GM21723 (cell line): ENCODE data around the gene OAS2.
"Not testable (repeated sequence)": the region's sequence is repeated elsewhere in the genome, so short reads cannot be mapped to it uniquely, and the experiment has no call there.

ENCODE experiments used
- ATAC-seq: cut with Tn5 transposase; IDR thresholded peaks from one replicate; pipeline ENCODE4 v1.9.1; 2021; ENCODE audit warnings: mild to moderate bottlenecking, moderate library complexity; ENCODE audit not compliant: unreplicated experiment

OAS2 gene

DNA sequence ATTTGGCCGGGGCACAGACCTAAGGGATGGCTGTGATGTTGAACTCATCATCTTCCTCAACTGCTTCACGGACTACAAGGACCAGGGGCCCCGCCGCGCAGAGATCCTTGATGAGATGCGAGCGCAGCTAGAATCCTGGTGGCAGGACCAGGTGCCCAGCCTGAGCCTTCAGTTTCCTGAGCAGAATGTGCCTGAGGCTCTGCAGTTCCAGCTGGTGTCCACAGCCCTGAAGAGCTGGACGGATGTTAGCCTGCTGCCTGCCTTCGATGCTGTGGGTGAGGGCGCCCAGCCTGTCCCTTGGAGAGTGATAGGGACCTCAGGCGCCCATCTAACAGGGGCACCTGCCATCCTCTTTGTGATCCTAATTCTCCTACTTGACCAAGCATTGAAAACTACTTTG, 27.6 kb upstream of the OAS2 start:
- ATAC-seq = no peak

GRCh38 chr12:112957125-112957524, 21.2 kb upstream of the OAS2 start:
- ATAC-seq = not testable (repeated sequence)

DNA sequence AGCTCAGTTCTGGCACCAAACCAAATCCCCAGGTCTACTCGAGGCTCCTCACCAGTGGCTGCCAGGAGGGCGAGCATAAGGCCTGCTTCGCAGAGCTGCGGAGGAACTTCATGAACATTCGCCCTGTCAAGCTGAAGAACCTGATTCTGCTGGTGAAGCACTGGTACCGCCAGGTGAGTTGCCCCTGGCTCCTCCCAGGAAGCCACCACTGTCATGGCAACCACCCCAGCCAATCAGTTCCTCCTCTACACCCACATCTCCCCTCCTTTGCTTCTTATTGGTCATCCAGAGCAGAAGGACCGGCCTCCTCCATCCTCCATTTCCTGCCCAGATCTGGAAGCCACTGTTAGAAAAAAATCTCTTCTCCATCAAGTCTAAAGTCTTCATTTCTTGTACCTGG, 17.2 kb upstream of the OAS2 start:
- no peak for ATAC-seq

DNA sequence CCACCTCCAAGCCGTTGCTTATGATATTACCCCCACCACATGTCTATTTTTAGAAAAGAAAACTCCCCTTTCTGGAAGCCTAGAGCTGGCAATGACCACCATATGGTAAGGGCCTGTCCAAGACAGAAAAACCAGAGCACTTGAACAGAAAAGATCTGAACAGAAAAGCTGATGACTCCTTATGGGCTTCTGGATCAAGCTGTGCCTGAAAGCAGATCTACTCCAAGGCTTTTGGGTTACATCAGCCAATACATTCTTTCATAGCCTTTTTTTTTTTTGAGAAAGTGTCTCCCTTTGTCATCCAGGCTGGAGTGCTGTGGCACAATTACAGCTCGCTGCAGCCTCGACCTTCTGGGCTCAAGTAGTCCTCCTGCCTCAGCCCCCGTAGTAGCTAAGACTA, 16.8 kb upstream of the OAS2 start:
- no peak for ATAC-seq

GRCh38 chr12:112962561-112962960, 15.8 kb upstream of the OAS2 start:
- no peak for ATAC-seq

GRCh38 chr12:112963227-112963861, 15.0 kb upstream of the OAS2 start:
- no peak for ATAC-seq

DNA sequence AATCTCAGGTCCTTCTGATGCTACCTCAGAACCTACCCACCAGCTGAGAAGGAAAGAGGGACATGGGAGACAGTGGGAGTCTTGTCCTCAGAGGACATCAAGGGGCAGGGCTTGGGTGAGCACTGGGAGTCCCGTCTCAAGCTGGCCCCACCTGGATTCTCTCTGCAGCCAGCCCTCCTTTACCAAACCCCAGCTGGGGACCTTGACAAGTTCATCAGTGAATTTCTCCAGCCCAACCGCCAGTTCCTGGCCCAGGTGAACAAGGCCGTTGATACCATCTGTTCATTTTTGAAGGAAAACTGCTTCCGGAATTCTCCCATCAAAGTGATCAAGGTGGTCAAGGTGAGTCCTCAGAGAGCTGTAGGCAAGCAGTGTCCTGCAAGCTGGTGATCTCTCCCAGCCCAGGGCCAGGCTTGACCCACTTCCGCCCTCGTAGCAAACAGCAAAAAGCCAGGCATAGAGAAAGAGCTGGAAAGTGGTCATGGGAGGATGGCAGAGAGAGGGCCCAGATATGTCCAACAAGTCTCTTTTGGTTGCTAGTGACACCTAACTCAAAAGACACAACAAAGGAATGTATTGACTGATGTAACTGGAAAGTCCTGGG, 14.2 kb upstream of the OAS2 start:
- no peak for ATAC-seq

- ATAC-seq = no peak
These were observed 13.4 kb upstream of the OAS2 start for GRCh38 chr12:112964915-112965314.

DNA sequence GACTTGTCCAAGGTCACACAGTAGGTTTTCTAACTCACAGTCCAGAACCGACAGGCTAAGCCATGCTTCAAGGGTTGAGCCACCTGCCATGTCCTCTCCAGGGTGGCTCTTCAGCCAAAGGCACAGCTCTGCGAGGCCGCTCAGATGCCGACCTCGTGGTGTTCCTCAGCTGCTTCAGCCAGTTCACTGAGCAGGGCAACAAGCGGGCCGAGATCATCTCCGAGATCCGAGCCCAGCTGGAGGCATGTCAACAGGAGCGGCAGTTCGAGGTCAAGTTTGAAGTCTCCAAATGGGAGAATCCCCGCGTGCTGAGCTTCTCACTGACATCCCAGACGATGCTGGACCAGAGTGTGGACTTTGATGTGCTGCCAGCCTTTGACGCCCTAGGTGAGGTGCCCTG, 12.7 kb upstream of the OAS2 start:
- ATAC-seq = no peak

- ATAC-seq = no peak
These were observed 11.0 kb upstream of the OAS2 start for GRCh38 chr12:112967306-112967705.

DNA sequence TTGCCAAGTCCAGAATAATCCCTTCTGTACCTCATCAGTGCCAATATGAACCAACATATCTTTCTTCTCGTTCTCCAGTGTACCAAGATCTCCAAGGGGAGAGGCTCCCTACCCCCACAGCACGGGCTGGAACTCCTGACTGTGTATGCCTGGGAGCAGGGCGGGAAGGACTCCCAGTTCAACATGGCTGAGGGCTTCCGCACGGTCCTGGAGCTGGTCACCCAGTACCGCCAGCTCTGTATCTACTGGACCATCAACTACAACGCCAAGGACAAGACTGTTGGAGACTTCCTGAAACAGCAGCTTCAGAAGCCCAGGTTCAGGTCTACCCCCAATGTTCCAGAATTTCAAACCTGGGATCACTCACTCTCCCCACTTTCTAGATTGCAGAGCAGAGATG, 10.5 kb upstream of the OAS2 start:
- ATAC-seq = no peak

GRCh38 chr12:112969547-112970306, 8.6 kb upstream of the OAS2 start:
- no peak for ATAC-seq

- no peak for ATAC-seq
These were observed 7.9 kb upstream of the OAS2 start for GRCh38 chr12:112970391-112970790.

DNA sequence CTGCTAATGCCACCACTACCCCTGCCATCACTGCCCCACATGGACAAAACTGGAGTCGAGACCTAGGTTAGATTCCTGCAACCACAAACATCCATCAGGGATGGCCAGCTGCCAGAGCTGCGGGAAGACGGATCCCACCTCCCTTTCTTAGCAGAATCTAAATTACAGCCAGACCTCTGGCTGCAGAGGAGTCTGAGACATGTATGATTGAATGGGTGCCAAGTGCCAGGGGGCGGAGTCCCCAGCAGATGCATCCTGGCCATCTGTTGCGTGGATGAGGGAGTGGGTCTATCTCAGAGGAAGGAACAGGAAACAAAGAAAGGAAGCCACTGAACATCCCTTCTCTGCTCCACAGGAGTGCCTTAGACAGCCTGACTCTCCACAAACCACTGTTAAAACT, 7.1 kb upstream of the OAS2 start:
- no peak for ATAC-seq

GRCh38 chr12:112973011-112973735, 5.1 kb upstream of the OAS2 start:
- ATAC-seq = no peak

- ATAC-seq = no peak
These were observed 4.5 kb upstream of the OAS2 start for GRCh38 chr12:112973818-112974231.

DNA sequence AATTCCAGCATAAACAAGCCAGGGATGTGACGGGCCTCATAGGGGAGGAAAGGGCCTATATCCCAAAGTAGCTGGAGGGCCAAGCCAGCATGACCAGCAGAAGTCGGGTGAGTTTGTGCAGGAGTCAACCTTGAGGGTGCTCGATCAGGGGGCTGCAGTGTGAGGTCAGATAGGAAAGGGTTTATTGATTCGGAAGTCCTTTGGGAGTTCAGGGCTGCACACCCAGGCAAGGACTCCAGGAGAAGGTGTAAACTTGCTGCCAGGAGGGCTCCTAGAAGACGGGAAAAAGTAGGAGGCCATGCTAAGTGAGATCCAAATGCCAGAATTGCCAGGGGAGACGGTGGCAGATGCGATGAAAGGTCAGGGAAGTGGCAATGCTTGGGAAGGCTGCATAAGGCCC, 3.4 kb upstream of the OAS2 start:
- ATAC-seq = no peak

- ATAC-seq = no peak
These were observed 1.2 kb upstream of the OAS2 start for GRCh38 chr12:112977139-112977538.

GRCh38 chr12:112977641-112978040, 678 bp upstream of the OAS2 start:
- no peak for ATAC-seq

GRCh38 chr12:112979041-112979680, 842 bp downstream of the OAS2 start:
- ATAC-seq = peak; percentile 32

GRCh38 chr12:112980491-112981158, 2.3 kb downstream of the OAS2 start:
- no peak for ATAC-seq
